A549 (cell line): ENCODE results near the gene MED4. TPM values are rescaled to one million over a fixed set of nuclear protein-coding genes. Genes with fewer than 3 reads are reported as not detected.

Source experiments
- ATAC-seq, 2 experiments: fragments of 200-7000 bp in 1 of 2; fragments of >200 bp in 1 of 2; cut with Nextera tagmentation in 1 of 2; cut with Tn5 transposase in 1 of 2; 3 replicates each; pipeline versions ENCODE4 v1.8.0 to v1.9.1; 2018 to 2020; ENCODE audit warnings: mild to moderate bottlenecking in 1 of 2, moderate library complexity in 1 of 2
- CTCF ChIA-PET: fragments of 300-600 bp; sonication (Branson Sonifier 250); formaldehyde crosslinking; extraction: SDS; loops from one replicate; lab custom pipeline; 2021; ENCODE audit warnings: antibody characterized with exemption, inconsistent platforms; lab: Yijun Ruan, JAX
- POLR2A ChIA-PET: fragments of 350-600 bp; formaldehyde crosslinking; extraction: SDS; loops from one replicate; lab custom pipeline; 2021; ENCODE audit warnings: antibody characterized with exemption, inconsistent platforms; lab: Yijun Ruan, JAX
- DNase-seq, 2 experiments: peaks; one replicate each; pipeline versions ENCODE4 v3.0.0 to v3.0.0-alpha.2; 2011 to 2016; ENCODE audit warnings: low read depth in 1 of 2, low spot score in 1 of 2
- FAIRE-seq: peaks from 2 replicates; lab custom pipeline; 2011; peaks lifted over from hg19 to GRCh38; lab: Jason Lieb, UNC
- H3K27ac ChIP-seq, 2 experiments: fragments of >200 bp; sonication (Bioruptor Twin); formaldehyde crosslinking; 3 replicates each; pipeline ENCODE4 v1.5.1; 2016 to 2017
- H3K4me1 ChIP-seq: fragments of >200 bp; sonication (Bioruptor Twin); formaldehyde crosslinking; 3 replicates; pipeline ENCODE4 v1.6.1; 2016
- H3K4me2 ChIP-seq: fragments of >200 bp; sonication (Bioruptor Twin); formaldehyde crosslinking; 3 replicates; pipeline ENCODE4 v1.6.1; 2016
- H3K4me3 ChIP-seq: fragments of >200 bp; sonication (Bioruptor Twin); formaldehyde crosslinking; 3 replicates; pipeline ENCODE4 v1.5.1; 2016
- H3K9me3 ChIP-seq: fragments of >200 bp; sonication (Bioruptor Twin); formaldehyde crosslinking; 3 replicates; pipeline ENCODE4 v1.6.1; 2016
- ATOH8 ChIP-seq: fragments of 250-450 bp; sonication (Bioruptor Pico); IDR thresholded peaks from 2 replicates; pipeline ENCODE4 v1.5.0; 2020; ENCODE audit warnings: low read depth, mild to moderate bottlenecking, moderate library complexity
- E2F6 ChIP-seq: IDR thresholded peaks from 2 replicates; pipeline ENCODE4 v1.6.1; 2012; ENCODE audit warnings: low read depth, borderline replicate concordance
- EHMT2 ChIP-seq: fragments of 200-600 bp; sonication (generic); IDR thresholded peaks from 2 replicates; pipeline ENCODE4 v1.6.1; 2016; ENCODE audit warnings: antibody characterized with exemption, low read depth, mild to moderate bottlenecking, moderate library complexity
- EP300 ChIP-seq, 2 experiments: fragments of >200 bp; sonication (Bioruptor Twin); formaldehyde crosslinking; IDR thresholded peaks; 2 replicates in 1 of 2; 3 replicates in 1 of 2; pipeline ENCODE4 v1.6.1; 2016 to 2017
- FOSB ChIP-seq: fragments of 250-450 bp; sonication (Bioruptor Pico); IDR thresholded peaks from 2 replicates; pipeline ENCODE4 v1.5.0; 2020; ENCODE audit warnings: mild to moderate bottlenecking, moderate library complexity
- GATA3 ChIP-seq: IDR thresholded peaks from 2 replicates; pipeline ENCODE4 v1.6.1; 2012; ENCODE audit warnings: borderline replicate concordance
- HDAC2 ChIP-seq: fragments of 200-600 bp; sonication (generic); IDR thresholded peaks from 2 replicates; pipeline ENCODE4 v1.6.1; 2016
- HES2 ChIP-seq: fragments of >200 bp; sonication (Bioruptor Twin); formaldehyde crosslinking; IDR thresholded peaks from 2 replicates; pipeline ENCODE4 v1.6.1; 2016
- HMGXB4 ChIP-seq: fragments of 250-450 bp; sonication (Bioruptor Pico); IDR thresholded peaks from 2 replicates; pipeline ENCODE4 v1.5.0; 2021; ENCODE audit warnings: mild to moderate bottlenecking, moderate library complexity, borderline replicate concordance
- HOXA7 ChIP-seq: fragments of 250-450 bp; sonication (Bioruptor Pico); IDR thresholded peaks from 2 replicates; pipeline ENCODE4 v1.5.0; 2020; ENCODE audit warnings: mild to moderate bottlenecking, moderate library complexity
- HOXB13 ChIP-seq: fragments of 250-450 bp; sonication (Bioruptor Pico); IDR thresholded peaks from 2 replicates; pipeline ENCODE4 v1.5.0; 2020; ENCODE audit warnings: low read depth, mild to moderate bottlenecking, moderate library complexity
- HOXB5 ChIP-seq: fragments of 250-450 bp; sonication (Bioruptor Pico); IDR thresholded peaks from 2 replicates; pipeline ENCODE4 v1.5.0; 2020; ENCODE audit warnings: mild to moderate bottlenecking, moderate library complexity
- JUN ChIP-seq, 2 experiments: fragments of >200 bp; sonication (Bioruptor Twin); formaldehyde crosslinking; IDR thresholded peaks; 2 replicates in 1 of 2; 3 replicates in 1 of 2; pipeline ENCODE4 v1.6.1; 2016 to 2017
- KDM5A ChIP-seq: fragments of 200-600 bp; sonication (generic); IDR thresholded peaks from 2 replicates; pipeline ENCODE4 v1.6.1; 2016; ENCODE audit warnings: antibody characterized with exemption, mild to moderate bottlenecking
- MAFK ChIP-seq: fragments of 450-650 bp; IDR thresholded peaks from 2 replicates; pipeline ENCODE4 v1.6.1; 2014; ENCODE audit not compliant: partially characterized antibody
- MAX ChIP-seq: IDR thresholded peaks from 2 replicates; pipeline ENCODE4 v1.6.1; 2012
- MAZ ChIP-seq: fragments of 150-350 bp; IDR thresholded peaks from 2 replicates; pipeline ENCODE4 v1.6.1; 2014; ENCODE audit warnings: antibody characterized with exemption, low read depth, low read length, borderline replicate concordance
- NPAS2 ChIP-seq: fragments of 250-450 bp; sonication (Bioruptor Pico); IDR thresholded peaks from 2 replicates; pipeline ENCODE4 v1.8.0; 2022; ENCODE audit warnings: mild to moderate bottlenecking, moderate library complexity, borderline replicate concordance
- PBX3 ChIP-seq: IDR thresholded peaks from 2 replicates; pipeline ENCODE4 v1.6.1; 2012
- RCOR1 ChIP-seq: fragments of 150-350 bp; IDR thresholded peaks from 2 replicates; pipeline ENCODE4 v1.6.1; 2014; ENCODE audit warnings: antibody characterized with exemption, low read length, low read depth
- RNF2 ChIP-seq: fragments of 200-600 bp; sonication (generic); IDR thresholded peaks from 2 replicates; pipeline ENCODE4 v1.6.1; 2016; ENCODE audit warnings: low read depth, mild to moderate bottlenecking, antibody characterized with exemption, moderate library complexity, borderline replicate concordance
- SMC3 ChIP-seq: fragments of >200 bp; sonication (Bioruptor Twin); formaldehyde crosslinking; IDR thresholded peaks from 3 replicates; pipeline ENCODE4 v1.6.1; 2018; ENCODE audit warnings: inconsistent platforms
- USF2 ChIP-seq: fragments of 450-650 bp; IDR thresholded peaks from 2 replicates; pipeline ENCODE4 v1.6.1; 2014; ENCODE audit warnings: antibody characterized with exemption
- ZFP36 ChIP-seq: fragments of 450-650 bp; IDR thresholded peaks from 2 replicates; pipeline ENCODE4 v1.6.1; 2014; ENCODE audit warnings: borderline replicate concordance; ENCODE audit not compliant: partially characterized antibody
- ZNF302 ChIP-seq: fragments of 250-450 bp; sonication (Bioruptor Pico); IDR thresholded peaks from 2 replicates; pipeline ENCODE4 v1.9.0; 2021; ENCODE audit warnings: inconsistent platforms, mild to moderate bottlenecking, moderate library complexity
- WGBS: methylation state at CpG from one replicate; pipeline ENCODE4 v1.1.6; 2017; ENCODE audit errors: missing lambda C conversion rate; 5-methylcytosine and 5-hydroxymethylcytosine counted together
- polyA plus RNA-seq, 4 experiments: library from polyadenylated mRNA; depleted of rRNA in 3 of 4; stranded (reverse); fragments of >200 nt; fragmentation: RNase III in 1 of 4; extraction: RNeasy Plus Mini Kit Qiagen cat#74134 plus additional on column Dnase treatment in 1 of 4; gene quantifications; 2 replicates in 3 of 4; 3 replicates in 1 of 4; pipeline ENCODE4 v1.2.3, GENCODE V29; 2011 to 2017

MED4 gene
- polyA plus RNA-seq, 2 of the 4 experiments (the other 2 are of a cell fraction): 30.5 to 41.9 TPM

GRCh38 chr13:48070942-48071341 lies 24.0 kb downstream of the MED4 start (continued):
- no peak for TF ChIP-seq USF2
- TF ChIP-seq HOXB13 (CRISPR knock-in tag): no peak
- TF ChIP-seq E2F6: no peak

- TF ChIP-seq MAFK: no peak
- TF ChIP-seq EP300 (IDR thresholded peaks at IDR 0.05): no peak
- TF ChIP-seq MAZ: no peak
- TF ChIP-seq ZNF302 (CRISPR knock-in tag): no peak
- TF ChIP-seq HMGXB4 (CRISPR knock-in tag): no peak
- TF ChIP-seq HOXB13 (CRISPR knock-in tag): no peak
- TF ChIP-seq NPAS2 (CRISPR knock-in tag): no peak
- TF ChIP-seq PBX3: no peak
- no peak for TF ChIP-seq SMC3
- no peak for TF ChIP-seq KDM5A
- TF ChIP-seq HOXA7 (CRISPR knock-in tag): no peak
- TF ChIP-seq ZFP36: no peak
- DNase-seq (no peak), ATAC-seq (no peak), FAIRE-seq (no peak)
- no peaks in the 10 kb centered on the region for H3K4me1 ChIP-seq
- no peak overlapping the region for H3K4me2 ChIP-seq
- ChIA-PET POLR2A (no interaction called here), CTCF (no interaction called here)
- H3K27ac ChIP-seq: no peak overlapping the region
- 52% methylated on average over 1 of the region's 1 CpG for WGBS
- H3K4me3 ChIP-seq: no peak overlapping the region
- H3K9me3 ChIP-seq: peaks cover 11% of the 10 kb centered on the region; the same call in 1 of the 3 replicates
These were observed 25.3 kb downstream of the MED4 start for GRCh38 chr13:48069573-48069972.

- ChIA-PET POLR2A (no interaction called here), CTCF (no interaction called here)
- no peak overlapping the region for H3K27ac ChIP-seq
- DNase-seq (no peak), FAIRE-seq (no peak), ATAC-seq (no peak)
- no peak overlapping the region for H3K4me2 ChIP-seq
- peaks cover 11% of the 10 kb centered on the region; the same call in 1 of the 3 replicates for H3K9me3 ChIP-seq
- WGBS: 89% methylated on average over 2 of the region's 2 CpGs
- no peaks in the 10 kb centered on the region for H3K4me1 ChIP-seq
- TF ChIP-seq MAFK: peak; percentile 36
- no peak for TF ChIP-seq MAZ
- no peak for TF ChIP-seq RNF2
- no peak for TF ChIP-seq MAX
- H3K4me3 ChIP-seq: no peak overlapping the region
These were observed 26.0 kb downstream of the MED4 start for GRCh38 chr13:48068952-48069351.

- no peak overlapping the region for H3K27ac ChIP-seq
- FAIRE-seq (no peak), ATAC-seq (no peak), DNase-seq (no peak)
- no peak overlapping the region for H3K4me3 ChIP-seq
- H3K9me3 ChIP-seq: peaks cover 11% of the 10 kb centered on the region; the same call in 1 of the 3 replicates
- POLR2A ChIA-PET: no interaction called here
- H3K4me1 ChIP-seq: no peaks in the 10 kb centered on the region
- no peak overlapping the region for H3K4me2 ChIP-seq
- CTCF ChIA-PET: interaction anchor here (2.0 kb wide), 1 partner anchor 30 kb away, joined by 5 read pairs; the partner anchor contains the start of gene NUDT15
- TF ChIP-seq JUN (IDR thresholded peaks at IDR 0.05): no peak
- TF ChIP-seq HOXB5 (CRISPR knock-in tag): no peak
- no peak for TF ChIP-seq FOSB
- no peak for TF ChIP-seq HES2
- TF ChIP-seq RCOR1: no peak
- no peak for TF ChIP-seq MAX
- no peak for TF ChIP-seq EP300 (IDR thresholded peaks at IDR 0.05)
- no peak for TF ChIP-seq ATOH8
- no peak for TF ChIP-seq USF2
- TF ChIP-seq HDAC2: no peak
- no peak for TF ChIP-seq EHMT2
- no peak for TF ChIP-seq GATA3
- no peak for TF ChIP-seq ZNF302 (CRISPR knock-in tag)
- TF ChIP-seq NPAS2 (CRISPR knock-in tag): no peak
These were observed 26.9 kb downstream of the MED4 start for GRCh38 chr13:48068036-48068435.
